H1 (cell line): ENCODE measurements around the gene TXNDC11. TPM values are rescaled to one million over a fixed set of nuclear protein-coding genes. Genes with fewer than 3 reads are reported as not detected.

Source experiments
- CTCF ChIA-PET: fragments of 300-600 bp; sonication (Branson Sonifier 250); formaldehyde crosslinking; loops from one replicate; lab custom pipeline; 2021; ENCODE audit not compliant: partially characterized antibody; lab: Charles Lee
- POLR2A ChIA-PET: fragments of 300-600 bp; sonication (Branson Sonifier 250); formaldehyde crosslinking; loops from one replicate; lab custom pipeline; 2021; ENCODE audit warnings: inconsistent platforms; ENCODE audit not compliant: partially characterized antibody; lab: Charles Lee
- DNase-seq, 2 experiments: peaks; one replicate each; pipeline versions ENCODE4 v3.0.0 to v3.0.0-alpha.2; 2010 to 2022; ENCODE audit warnings: low spot score in 2 of 2, low read depth in 1 of 2, mixed read lengths in 1 of 2
- FAIRE-seq: peaks from 2 replicates; lab custom pipeline; 2011; peaks lifted over from hg19 to GRCh38; lab: Jason Lieb, UNC
- H2AFZ ChIP-seq: 2 replicates; pipeline ENCODE4 v1.8.1; 2012; ENCODE audit warnings: low read length, inconsistent platforms
- H2AK5ac ChIP-seq: 2 replicates; pipeline ENCODE4 v1.6.1; 2013; ENCODE audit warnings: low read depth, low read length
- H2BK120ac ChIP-seq: replicated peaks from 2 replicates; pipeline ENCODE3; 2013; ENCODE audit warnings: low read depth, low read length, inconsistent platforms
- H2BK12ac ChIP-seq: 2 replicates; pipeline ENCODE4 v1.6.1; 2013; ENCODE audit warnings: low read depth, low read length
- H2BK15ac ChIP-seq: 2 replicates; pipeline ENCODE4 v1.6.1; 2013; ENCODE audit warnings: low read length
- H2BK20ac ChIP-seq: 2 replicates; pipeline ENCODE4 v1.6.1; 2013; ENCODE audit warnings: low read length
- H2BK5ac ChIP-seq: 2 replicates; pipeline ENCODE4 v1.6.1; 2013; ENCODE audit warnings: low read depth, low read length
- H3K14ac ChIP-seq: 2 replicates; pipeline ENCODE4 v1.6.1; 2013; ENCODE audit warnings: inconsistent platforms; ENCODE audit not compliant: insufficient read length
- H3K18ac ChIP-seq: 2 replicates; pipeline ENCODE4 v1.6.1; 2013; ENCODE audit warnings: low read length; ENCODE audit errors: extremely low read depth
- H3K23ac ChIP-seq: 2 replicates; pipeline ENCODE4 v1.6.1; 2013; ENCODE audit warnings: inconsistent platforms; ENCODE audit not compliant: insufficient read length
- H3K23me2 ChIP-seq: 2 replicates; pipeline ENCODE4 v1.6.1; 2013; ENCODE audit warnings: low read depth, low read length
- H3K27ac ChIP-seq: 2 replicates; pipeline ENCODE4 v1.6.1; 2011; ENCODE audit warnings: low read depth, low read length, inconsistent platforms
- H3K27me3 ChIP-seq, 4 experiments: replicated peaks in 1 of 4; 1 replicate in 1 of 4; 2 replicates in 3 of 4; pipeline versions ENCODE4 v1.6.1 to v1.8.1; 2011 to 2013; ENCODE audit warnings: low read length in 3 of 4, mild to moderate bottlenecking in 3 of 4, inconsistent platforms in 2 of 4, mixed read lengths in 2 of 4, moderate library complexity in 1 of 4; ENCODE audit not compliant: control insufficient read depth in 3 of 4, insufficient read depth in 3 of 4; ENCODE audit errors: extremely low read depth in 1 of 4
- H3K36me3 ChIP-seq, 4 experiments: 2 replicates each; pipeline versions ENCODE4 v1.6.1 to v1.8.1; 2011 to 2013; ENCODE audit warnings: mild to moderate bottlenecking in 4 of 4, low read length in 3 of 4, moderate library complexity in 2 of 4, control low read depth in 1 of 4, inconsistent platforms in 1 of 4; ENCODE audit not compliant: insufficient read depth in 4 of 4, control insufficient read depth in 2 of 4
- H3K4ac ChIP-seq: replicated peaks from 2 replicates; pipeline ENCODE3; 2013; ENCODE audit warnings: low read length, low read depth, mixed read lengths, inconsistent platforms; ENCODE audit not compliant: insufficient read length
- H3K4me1 ChIP-seq, 4 experiments: replicated peaks in 1 of 4; 1 replicate in 1 of 4; 2 replicates in 3 of 4; pipeline versions ENCODE4 v1.6.1 to v1.8.1; 2011 to 2013; ENCODE audit warnings: low read length in 3 of 4, inconsistent platforms in 2 of 4, mixed read lengths in 1 of 4; ENCODE audit not compliant: insufficient read depth in 4 of 4, control insufficient read depth in 3 of 4
- H3K4me2 ChIP-seq, 2 experiments: 2 replicates each; pipeline versions ENCODE4 v1.6.1 to v1.8.1; 2011 to 2013; ENCODE audit warnings: low read depth in 2 of 2, low read length in 2 of 2, control low read depth in 1 of 2, inconsistent platforms in 1 of 2, mild to moderate bottlenecking in 1 of 2; ENCODE audit not compliant: insufficient read depth in 1 of 2
- H3K4me3 ChIP-seq, 4 experiments: fragments of 200-600, 300-600 bp in 1 of 4; sonication (generic), shearing (Covaris generic), sonication (Bioruptor Twin) in 1 of 4; 2 replicates each; pipeline versions ENCODE4 v1.5.1 to v1.8.1; 2011 to 2016; ENCODE audit warnings: low read length in 4 of 4, low read depth in 3 of 4, control low read depth in 2 of 4, inconsistent platforms in 2 of 4, mild to moderate bottlenecking in 2 of 4, mixed read lengths in 1 of 4, moderate library complexity in 1 of 4; ENCODE audit not compliant: insufficient read depth in 2 of 4; ENCODE audit errors: extremely low read depth in 1 of 4
- H3K56ac ChIP-seq: replicated peaks from 2 replicates; pipeline ENCODE3; 2013; ENCODE audit warnings: low read depth, mild to moderate bottlenecking, mixed read lengths, low read length, inconsistent platforms; ENCODE audit not compliant: insufficient read length
- H3K79me1 ChIP-seq: 2 replicates; pipeline ENCODE4 v1.6.1; 2013; ENCODE audit warnings: low read depth, low read length, control low read depth
- H3K79me2 ChIP-seq, 2 experiments: 2 replicates each; pipeline versions ENCODE4 v1.6.1 to v1.8.1; 2012 to 2013; ENCODE audit warnings: low read length in 2 of 2, mild to moderate bottlenecking in 2 of 2, inconsistent platforms in 1 of 2; ENCODE audit not compliant: insufficient read depth in 2 of 2, control insufficient read depth in 1 of 2
- H3K9ac ChIP-seq, 4 experiments: replicated peaks in 1 of 4; 1 replicate in 1 of 4; 2 replicates in 3 of 4; pipeline versions ENCODE4 v1.6.1 to v1.8.1; 2011 to 2013; ENCODE audit warnings: low read depth in 3 of 4, low read length in 3 of 4, control low read depth in 2 of 4, mild to moderate bottlenecking in 2 of 4, moderate library complexity in 2 of 4, inconsistent platforms in 1 of 4; ENCODE audit errors: extremely low read depth in 1 of 4
- H3K9me3 ChIP-seq, 2 experiments: 2 replicates each; pipeline versions ENCODE4 v1.6.1 to v1.8.1; 2012 to 2013; ENCODE audit warnings: mild to moderate bottlenecking in 2 of 2, moderate library complexity in 2 of 2, control low read depth in 1 of 2, inconsistent platforms in 1 of 2, low read depth in 1 of 2, low read length in 1 of 2, mixed read lengths in 1 of 2; ENCODE audit not compliant: insufficient read depth in 2 of 2
- H4K20me1 ChIP-seq, 2 experiments: replicated peaks in 1 of 2; 2 replicates each; pipeline versions ENCODE3 to v1.8.1; 2011 to 2013; ENCODE audit warnings: inconsistent platforms in 2 of 2, low read length in 2 of 2, mild to moderate bottlenecking in 1 of 2; ENCODE audit not compliant: insufficient read depth in 2 of 2, control insufficient read depth in 1 of 2
- H4K5ac ChIP-seq: 2 replicates; pipeline ENCODE4 v1.6.1; 2013; ENCODE audit warnings: low read length, low read depth, mixed read lengths, inconsistent platforms; ENCODE audit not compliant: insufficient read length
- H4K8ac ChIP-seq: 2 replicates; pipeline ENCODE4 v1.8.0; 2013; ENCODE audit warnings: mild to moderate bottlenecking, moderate library complexity, low read length, inconsistent platforms; ENCODE audit not compliant: insufficient read depth; ENCODE audit errors: extremely low read depth
- H4K91ac ChIP-seq: replicated peaks from 2 replicates; pipeline ENCODE3; 2013; ENCODE audit warnings: low read length, mixed read lengths, inconsistent platforms; ENCODE audit not compliant: insufficient read length
- CBX5 ChIP-seq: fragments of 300-800, 300-1000 bp; sonication (generic); IDR thresholded peaks from 2 replicates; pipeline ENCODE4 v1.7.1; 2016; ENCODE audit warnings: antibody characterized with exemption, low read length, low read depth
- NANOG ChIP-seq: IDR thresholded peaks from 2 replicates; pipeline ENCODE4 v1.6.1; 2011; ENCODE audit warnings: low read length, low read depth, mild to moderate bottlenecking, inconsistent platforms; ENCODE audit not compliant: insufficient read depth, poor library complexity, severe bottlenecking
- SIRT6 ChIP-seq: IDR thresholded peaks from one replicate; pipeline ENCODE4 v1.7.1; 2012; ENCODE audit warnings: low read length, inconsistent platforms
- SP1 ChIP-seq: IDR thresholded peaks from 2 replicates; pipeline ENCODE4 v1.6.1; 2011; ENCODE audit warnings: low read depth, low read length
- WGBS, 2 experiments: shearing (Covaris generic) in 1 of 2; methylation state at CpG; one replicate each; pipeline versions ENCODE4 v1.1.6 to v1.1.7; 2013 to 2015; ENCODE audit warnings: low lambda C conversion rate in 2 of 2, mixed read lengths in 2 of 2, inconsistent platforms in 1 of 2, low coverage in 1 of 2, missing lambda C conversion rate in 1 of 2; ENCODE audit not compliant: insufficient replicate concordance in 2 of 2, insufficient coverage in 1 of 2, insufficient read length in 1 of 2; ENCODE audit errors: extremely low coverage in 1 of 2, missing lambda C conversion rate in 1 of 2; 5-methylcytosine and 5-hydroxymethylcytosine counted together
- polyA plus RNA-seq, 7 experiments: library from polyadenylated mRNA; depleted of rRNA in 3 of 7; stranded (reverse) in 5 of 7; unstranded in 2 of 7; fragments of >200 nt in 5 of 7; fragments of 200-250 nt in 2 of 7; gene quantifications; 1 replicate in 5 of 7; 2 replicates in 1 of 7; 4 replicates in 1 of 7; pipeline versions ENCODE4 v1.2.1 to v1.2.3, GENCODE V29; 2011 to 2013; ENCODE audit warnings: missing spikeins in 2 of 7, mixed read lengths in 2 of 7
- total RNA-seq: library from RNA; stranded (reverse); fragmentation: NEBNext Ultra II Directional; extraction: Animal tissue kit (Norgen Biotek cat#: 25700); gene quantifications from 2 replicates; pipeline ENCODE4 v1.2.1, GENCODE V29; 2021

Gene TXNDC11
- total and polyA plus RNA-seq, 2 of the 8 experiments (the other 6 are each of a cell fraction or from before 2014, with no cell fraction given) = 13.5 to 13.8 TPM

GRCh38 chr16:11743308-11744074, 834 bp upstream of the TXNDC11 start:
- Histone ChIP-seq H2BK120ac (no peak overlapping the region), H3K79me1 (no peaks in the 10 kb centered on the region; the same call in 1 of the 2 replicates), H3K4me1 (peaks cover 2 to 6% (median 3%) of the 10 kb centered on the region in 4 experiments; a peak in 2 of 7 replicates), H3K4me2 (peak overlapping the region; percentile 65 to 69), H2BK12ac (no peak overlapping the region), H4K5ac (no peak overlapping the region), H3K4me3 (peak overlapping the region; percentile 74 to 85 (median 80)), H2AFZ (0 out of 2 replicates have a peak overlapping the region, but pooled peaks have one; percentile 78), H3K27ac (no peak overlapping the region), H3K23ac (no peak overlapping the region), H2BK15ac (0 out of 2 replicates have a peak overlapping the region, but pooled peaks have one; percentile 66), H3K9me3 (no peaks in the 10 kb centered on the region), H2AK5ac (no peak overlapping the region), H3K79me2 (peaks cover 0 to 26% of the 10 kb centered on the region in 2 experiments; a peak in 2 of 4 replicates), H3K56ac (no peak overlapping the region), H3K36me3 (no peaks in the 10 kb centered on the region), H3K9ac (no peak overlapping the region; a peak in 1 of 7 replicates), H3K27me3 (no peaks in the 10 kb centered on the region), H3K23me2 (peaks cover 2% of the 10 kb centered on the region), H4K8ac (peak overlapping the region; percentile 89), H3K14ac (no peak overlapping the region), H2BK5ac (peak overlapping the region; percentile 27; the same call in 1 of the 2 replicates), H4K91ac (no peak overlapping the region), H3K4ac (no peak overlapping the region), H4K20me1 (no peaks in the 10 kb centered on the region), H3K18ac (no peak overlapping the region), H2BK20ac (no peak overlapping the region)
- DNase-seq (no peak), FAIRE-seq (no peak)
- POLR2A ChIA-PET = interaction anchor here (0.6 to 2.3 kb wide), 13 partner anchors 11 to 336 kb away, joined by 3 to 11 read pairs (median 3); partner anchors contain the start of genes RSL1D1 and ZC3H7A
- 65% methylated on average over 21 of the region's 21 CpGs; no CpG with 5 or more reads in 1 of the 2 experiments for WGBS, 2 experiments
- CTCF ChIA-PET = interaction anchor here (0.7 to 1.8 kb wide), 5 partner anchors 13 to 554 kb away, joined by 3 to 6 read pairs (median 3); partner anchors contain the start of gene ZC3H7A
- TF ChIP-seq SP1 (no peak), SIRT6 (no peak), CBX5 (no peak), NANOG (no peak)
- TF ChIP-seq, all 59 proteins: peak for 0
